ENCODE data around the gene EXOC3. TPM values are rescaled to one million over a fixed set of nuclear protein-coding genes. Genes with fewer than 3 reads are reported as not detected.

EXOC3 gene
- total and polyA plus RNA-seq, 10 of the 15 experiments (the other 5 are each of a cell fraction or from before 2014, with no cell fraction given), result 1.6 to 53.0 (median 27.9) TPM

DNA sequence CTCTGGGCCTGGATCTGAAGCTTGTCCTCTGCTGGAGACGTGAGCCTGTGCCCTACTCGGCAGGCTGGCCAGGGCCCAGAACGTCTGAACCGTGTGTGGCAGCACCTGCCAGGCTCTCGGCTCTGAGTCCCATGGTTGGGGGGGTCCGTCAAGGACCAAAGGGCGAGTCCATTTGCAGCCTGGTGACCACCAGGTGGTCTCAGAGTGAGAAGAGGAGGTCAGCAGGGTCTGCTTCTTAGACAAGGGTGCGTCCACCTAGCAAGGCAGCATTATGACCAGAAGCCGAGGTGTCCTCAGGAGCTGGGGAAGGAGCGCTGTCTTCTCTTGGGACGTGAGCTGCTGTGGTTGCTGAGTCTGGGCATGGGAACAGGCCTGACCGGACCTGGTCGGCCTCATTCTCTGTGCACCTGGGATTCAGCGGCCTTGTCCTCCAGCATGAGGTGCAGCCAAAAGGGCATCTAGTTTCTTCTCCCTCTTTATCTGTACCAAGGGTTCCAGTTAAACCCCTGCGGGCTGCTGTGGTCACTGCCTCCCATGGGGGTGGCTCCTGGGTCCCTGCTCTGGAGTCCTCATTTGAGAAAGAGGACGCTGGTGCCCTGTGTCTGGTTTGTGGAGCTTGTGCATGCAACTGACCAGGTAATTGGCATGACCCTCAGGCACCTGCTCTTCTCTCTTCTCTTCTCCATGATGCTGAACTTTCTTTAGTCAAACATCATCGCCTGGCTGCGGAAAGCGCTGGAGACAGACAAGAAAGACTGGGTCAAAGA lies 14.4 kb downstream of the EXOC3 start:
- no TSS peak for BruUV-seq (replicated peaks)
- no peak overlapping the region for H3K4me3 ChIP-seq
- H3K27me3 ChIP-seq (replicated peaks in 1 of 2; ENCODE audit: control insufficient read depth in 2 of 2, insufficient read depth in 2 of 2, low read length in 1 of 2), result no peaks in the 10 kb centered on the region
- TF ChIP-seq BACH1 (IDR thresholded peaks at IDR 0.05; ENCODE audit: borderline replicate concordance), result no peak
- ChIA-PET CTCF (interaction anchor here (3.0 kb wide), 1 partner anchor 11 kb away, joined by 13 read pairs; no protein-coding TSS in a partner anchor), RAD21 (ENCODE audit: unreplicated experiment) (interaction anchor here (1.5 to 1.7 kb wide), 2 partner anchors 8 to 11 kb away, joined by 3 to 8 read pairs; no protein-coding TSS in a partner anchor), SMC1A (ENCODE audit: uncharacterized antibody, unreplicated experiment) (no interaction called here), POLR2A (interaction anchor here (1.0 to 1.1 kb wide), 2 partner anchors 11 to 32 kb away, joined by 3 to 4 read pairs; no protein-coding TSS in a partner anchor)
- DNase-seq (ENCODE audit: low read depth, low spot score), result no peak
- no peaks in the 10 kb centered on the region; the same call in 1 of the 3 replicates for H3K9me3 ChIP-seq (replicated peaks; ENCODE audit: control insufficient read depth, insufficient read depth, low read length)
- no peak overlapping the region for H3K9ac ChIP-seq (ENCODE audit: control insufficient read depth, insufficient read depth, low read length)
- FAIRE-seq, result no peak
- in situ Hi-C loops (cut with MboI) (no loop called here), intact Hi-C loops (cut with micrococcal nuclease; ENCODE audit: unreplicated experiment) (no loop called here)
- no peak overlapping the region for H3K4me2 ChIP-seq (ENCODE audit: control insufficient read depth, insufficient read depth)
- H3K79me2 ChIP-seq (ENCODE audit: control insufficient read depth, insufficient read depth, low read length), result peaks cover 24% of the 10 kb centered on the region
- ATAC-seq, result no peak
- H3K36me3 ChIP-seq (ENCODE audit: control insufficient read depth in 2 of 2, insufficient read depth in 2 of 2, low read length in 1 of 2), result peaks cover 38 to 39% of the 10 kb centered on the region in 2 experiments; a peak in 3 of 4 replicates
- no peak overlapping the region for H2AFZ ChIP-seq (ENCODE audit: control insufficient read depth, low read depth, low read length)
- WGBS (ENCODE audit: insufficient coverage, insufficient replicate concordance, low lambda C conversion rate, missing lambda C conversion rate), result 93% methylated on average over 19 of the region's 19 CpGs
- peaks cover 7% of the 10 kb centered on the region for H3K4me1 ChIP-seq (ENCODE audit: control insufficient read depth, insufficient read depth, low read length)
- H4K20me1 ChIP-seq (ENCODE audit: control insufficient read depth, insufficient read depth), result no peaks in the 10 kb centered on the region
- H3K27ac ChIP-seq (ENCODE audit: control insufficient read depth, insufficient read depth), result no peak overlapping the region

DNA sequence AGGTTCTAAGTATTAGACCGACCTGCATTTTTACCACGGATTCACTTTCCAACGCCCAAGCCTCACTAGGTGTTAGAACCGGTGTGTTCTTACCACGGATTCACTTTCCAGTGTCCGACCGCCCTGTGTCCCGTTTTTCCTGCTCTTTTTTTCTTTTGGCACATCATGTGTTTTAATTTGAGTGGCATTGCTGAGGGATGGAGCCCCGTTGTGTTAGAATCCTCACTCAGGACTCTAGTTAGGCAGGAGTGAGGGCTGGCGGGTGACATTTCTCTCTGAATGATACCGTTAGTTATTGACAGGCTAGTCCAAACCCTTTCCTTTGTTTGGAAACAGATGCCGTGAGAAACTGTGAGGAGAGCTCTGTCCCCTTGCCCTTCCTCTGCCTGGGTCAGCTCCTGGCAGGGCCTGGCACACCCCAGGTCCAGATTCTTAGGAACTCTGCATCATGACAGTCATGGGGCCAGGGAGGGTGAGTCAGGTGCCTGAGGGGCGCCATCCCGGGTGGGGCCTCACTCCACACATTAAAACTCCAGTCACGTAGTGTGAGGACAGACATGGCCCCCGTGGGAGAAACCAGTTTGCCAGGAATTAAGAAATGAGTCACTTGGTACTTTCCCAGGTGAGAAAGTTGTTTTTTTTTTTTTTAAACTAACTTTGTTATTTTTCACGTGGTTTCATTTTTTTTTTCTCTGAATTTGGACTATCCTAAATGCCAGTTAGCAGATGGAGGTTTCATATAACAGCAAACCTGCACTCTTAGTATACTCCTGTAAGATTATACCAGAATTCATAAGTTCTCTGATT lies 15.8 kb downstream of the EXOC3 start:
- H3K4me2 ChIP-seq (ENCODE audit: control insufficient read depth, insufficient read depth), result peak overlapping the region; percentile 78
- CTCF ChIA-PET, result interaction anchor here (1.7 to 3.0 kb wide), 2 partner anchors 13 to 142 kb away, joined by 4 to 13 read pairs; no protein-coding TSS in a partner anchor
- H3K4me1 ChIP-seq (ENCODE audit: control insufficient read depth, insufficient read depth, low read length), result peaks cover 7% of the 10 kb centered on the region
- peak overlapping the region; percentile 28; the same call in 1 of the 2 replicates for H2AFZ ChIP-seq (ENCODE audit: control insufficient read depth, low read depth, low read length)
- POLR2A ChIA-PET, result interaction anchor here (3.4 kb wide), 1 partner anchor 14 kb away, joined by 17 read pairs; no protein-coding TSS in a partner anchor
- SMC1A ChIA-PET (ENCODE audit: uncharacterized antibody, unreplicated experiment), result interaction anchor here (1.4 kb wide), 1 partner anchor 12 kb away, joined by 5 read pairs; no protein-coding TSS in a partner anchor
- BruUV-seq (replicated peaks), result no TSS peak
- no peak overlapping the region for H3K4me3 ChIP-seq
- DNase-seq (ENCODE audit: low read depth, low spot score), result peak; percentile 56
- WGBS (ENCODE audit: insufficient coverage, insufficient replicate concordance, low lambda C conversion rate, missing lambda C conversion rate), result 65% methylated on average over 17 of the region's 17 CpGs
- peak; percentile 64 for FAIRE-seq
- peak overlapping the region; percentile 49 for H3K9ac ChIP-seq (ENCODE audit: control insufficient read depth, insufficient read depth, low read length)
- RAD21 ChIA-PET (ENCODE audit: unreplicated experiment), result interaction anchor here (0.9 to 1.7 kb wide), 4 partner anchors 10 to 142 kb away, joined by 3 to 8 read pairs (median 4); no protein-coding TSS in a partner anchor
- H3K9me3 ChIP-seq (replicated peaks; ENCODE audit: control insufficient read depth, insufficient read depth, low read length), result no peaks in the 10 kb centered on the region; the same call in 1 of the 3 replicates
- peak; percentile 92 for ATAC-seq
- intact Hi-C loops (cut with micrococcal nuclease; ENCODE audit: unreplicated experiment), result no loop called here
- peaks cover 33 to 36% of the 10 kb centered on the region in 2 experiments; a peak in 3 of 4 replicates for H3K36me3 ChIP-seq (ENCODE audit: control insufficient read depth in 2 of 2, insufficient read depth in 2 of 2, low read length in 1 of 2)
- peak overlapping the region; percentile 91 for H3K27ac ChIP-seq (ENCODE audit: control insufficient read depth, insufficient read depth)
- in situ Hi-C loops (cut with MboI), result no loop called here
- peaks cover 22% of the 10 kb centered on the region for H3K79me2 ChIP-seq (ENCODE audit: control insufficient read depth, insufficient read depth, low read length)
- no peaks in the 10 kb centered on the region for H3K27me3 ChIP-seq (replicated peaks in 1 of 2; ENCODE audit: control insufficient read depth in 2 of 2, insufficient read depth in 2 of 2, low read length in 1 of 2)
- H4K20me1 ChIP-seq (ENCODE audit: control insufficient read depth, insufficient read depth), result no peaks in the 10 kb centered on the region
- TF ChIP-seq NRF1 (conservative IDR thresholded peaks at IDR 0.05; ENCODE audit: low read depth, low read length), result no peak
- no peak for TF ChIP-seq ESRRA (IDR thresholded peaks at IDR 0.05; ENCODE audit: low read length)
- peak; percentile 41; the same call in 1 of the 2 replicates for TF ChIP-seq NFIC (IDR thresholded peaks at IDR 0.05; ENCODE audit: low read depth, low read length)
- TF ChIP-seq IKZF2 (IDR thresholded peaks at IDR 0.05), result peak; percentile 88 to 92
- TF ChIP-seq FOXK2 (IDR thresholded peaks at IDR 0.05), result no peak
- peak; percentile 77 to 83 for TF ChIP-seq BHLHE40 (IDR thresholded peaks at IDR 0.05; ENCODE audit: borderline replicate concordance in 1 of 2, low read depth in 2 of 2, low read length in 1 of 2)
- no peak for TF ChIP-seq CEBPB (IDR thresholded peaks at IDR 0.05; ENCODE audit: borderline replicate concordance in 1 of 2, low read depth in 2 of 2, low read length in 2 of 2)
- TF ChIP-seq, protein P1, sequence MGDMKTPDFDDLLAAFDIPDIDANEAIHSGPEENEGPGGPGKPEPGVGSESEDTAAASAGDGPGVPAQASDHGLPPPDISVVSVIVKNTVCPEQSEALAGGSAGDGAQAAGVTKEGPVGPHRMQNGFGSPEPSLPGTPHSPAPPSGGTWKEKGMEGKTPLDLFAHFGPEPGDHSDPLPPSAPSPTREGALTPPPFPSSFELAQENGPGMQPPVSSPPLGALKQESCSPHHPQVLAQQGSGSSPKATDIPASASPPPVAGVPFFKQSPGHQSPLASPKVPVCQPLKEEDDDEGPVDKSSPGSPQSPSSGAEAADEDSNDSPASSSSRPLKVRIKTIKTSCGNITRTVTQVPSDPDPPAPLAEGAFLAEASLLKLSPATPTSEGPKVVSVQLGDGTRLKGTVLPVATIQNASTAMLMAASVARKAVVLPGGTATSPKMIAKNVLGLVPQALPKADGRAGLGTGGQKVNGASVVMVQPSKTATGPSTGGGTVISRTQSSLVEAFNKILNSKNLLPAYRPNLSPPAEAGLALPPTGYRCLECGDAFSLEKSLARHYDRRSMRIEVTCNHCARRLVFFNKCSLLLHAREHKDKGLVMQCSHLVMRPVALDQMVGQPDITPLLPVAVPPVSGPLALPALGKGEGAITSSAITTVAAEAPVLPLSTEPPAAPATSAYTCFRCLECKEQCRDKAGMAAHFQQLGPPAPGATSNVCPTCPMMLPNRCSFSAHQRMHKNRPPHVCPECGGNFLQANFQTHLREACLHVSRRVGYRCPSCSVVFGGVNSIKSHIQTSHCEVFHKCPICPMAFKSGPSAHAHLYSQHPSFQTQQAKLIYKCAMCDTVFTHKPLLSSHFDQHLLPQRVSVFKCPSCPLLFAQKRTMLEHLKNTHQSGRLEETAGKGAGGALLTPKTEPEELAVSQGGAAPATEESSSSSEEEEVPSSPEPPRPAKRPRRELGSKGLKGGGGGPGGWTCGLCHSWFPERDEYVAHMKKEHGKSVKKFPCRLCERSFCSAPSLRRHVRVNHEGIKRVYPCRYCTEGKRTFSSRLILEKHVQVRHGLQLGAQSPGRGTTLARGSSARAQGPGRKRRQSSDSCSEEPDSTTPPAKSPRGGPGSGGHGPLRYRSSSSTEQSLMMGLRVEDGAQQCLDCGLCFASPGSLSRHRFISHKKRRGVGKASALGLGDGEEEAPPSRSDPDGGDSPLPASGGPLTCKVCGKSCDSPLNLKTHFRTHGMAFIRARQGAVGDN (IDR thresholded peaks at IDR 0.05), result peak; percentile 74; the same call in 1 of the 2 replicates
